Liver (tissue), 9 donors: ENCODE data around the gene CDHR4. TPM values are rescaled to one million over a fixed set of nuclear protein-coding genes. Genes with fewer than 3 reads are reported as not detected.

Experiments used
- DNase-seq: peaks from one replicate; pipeline ENCODE4 v3.0.0-alpha.2; 2017; ENCODE audit warnings: low spot score
- H3K27ac ChIP-seq, 2 donors: one replicate each; pipeline ENCODE4 v1.7.0; 2013; ENCODE audit warnings: inconsistent platforms in 2 of 2, low read length in 2 of 2, control low read depth in 1 of 2, low read depth in 1 of 2, mild to moderate bottlenecking in 1 of 2
- H3K27me3 ChIP-seq, 4 donors: one replicate each; pipeline versions ENCODE4 v1.6.1 to v1.7.0; 2013; ENCODE audit warnings: low read length in 3 of 4, inconsistent platforms in 1 of 4, mild to moderate bottlenecking in 1 of 4, moderate library complexity in 1 of 4; ENCODE audit not compliant: control insufficient read depth in 4 of 4, insufficient read depth in 4 of 4
- H3K36me3 ChIP-seq, 4 donors: one replicate each; pipeline versions ENCODE4 v1.6.1 to v1.7.0; 2013; ENCODE audit warnings: low read length in 3 of 4, mild to moderate bottlenecking in 3 of 4, low read depth in 1 of 4, moderate library complexity in 1 of 4; ENCODE audit not compliant: control insufficient read depth in 4 of 4, insufficient read depth in 3 of 4
- H3K4me1 ChIP-seq, 4 donors: one replicate each; pipeline versions ENCODE4 v1.6.1 to v1.7.0; 2013; ENCODE audit warnings: low read length in 3 of 4, mild to moderate bottlenecking in 3 of 4, moderate library complexity in 1 of 4; ENCODE audit not compliant: control insufficient read depth in 4 of 4, insufficient read depth in 4 of 4
- H3K4me3 ChIP-seq, 3 donors: one replicate each; pipeline versions ENCODE4 v1.6.1 to v1.7.0; 2013; ENCODE audit warnings: low read length in 3 of 3, control low read depth in 1 of 3, low read depth in 1 of 3, mild to moderate bottlenecking in 1 of 3
- H3K9ac ChIP-seq, 2 donors: one replicate each; pipeline ENCODE4 v1.7.0; 2013; ENCODE audit warnings: low read length in 2 of 2, mild to moderate bottlenecking in 2 of 2, moderate library complexity in 2 of 2, control low read depth in 1 of 2, low read depth in 1 of 2
- H3K9me3 ChIP-seq, 4 donors: one replicate each; pipeline versions ENCODE4 v1.6.1 to v1.7.0; 2013; ENCODE audit warnings: low read length in 3 of 4; ENCODE audit not compliant: control insufficient read depth in 4 of 4
- ATF3 ChIP-seq: IDR thresholded peaks from 2 replicates; pipeline ENCODE4 v1.6.1; 2016; ENCODE audit warnings: antibody characterized with exemption
- CTCF ChIP-seq: fragments of 150-350 bp; IDR thresholded peaks from 2 replicates; pipeline ENCODE4 v1.5.1; 2017; ENCODE audit warnings: improper control_type of control experiment, low read depth, low read length; ENCODE audit not compliant: missing input control
- FOXA1 ChIP-seq: IDR thresholded peaks from 2 replicates; pipeline ENCODE4 v1.6.1; 2016; ENCODE audit warnings: antibody characterized with exemption
- GABPA ChIP-seq, 2 donors: IDR thresholded peaks in 1 of 2; conservative IDR thresholded peaks in 1 of 2; 2 replicates each; pipeline ENCODE4 v1.6.1; 2016; ENCODE audit warnings: antibody characterized with exemption in 2 of 2, mild to moderate bottlenecking in 1 of 2, moderate library complexity in 1 of 2
- HNF4A ChIP-seq, 2 donors: conservative IDR thresholded peaks; 2 replicates each; pipeline ENCODE4 v1.6.1; 2016; ENCODE audit warnings: antibody characterized with exemption in 2 of 2, mild to moderate bottlenecking in 2 of 2
- HNF4G ChIP-seq: IDR thresholded peaks from 2 replicates; pipeline ENCODE4 v1.6.1; 2016; ENCODE audit warnings: antibody characterized with exemption
- JUND ChIP-seq, 2 donors: IDR thresholded peaks; 2 replicates each; pipeline ENCODE4 v1.6.1; 2016; ENCODE audit warnings: antibody characterized with exemption in 2 of 2
- MAX ChIP-seq: IDR thresholded peaks from 2 replicates; pipeline ENCODE4 v1.6.1; 2016; ENCODE audit warnings: antibody characterized with exemption
- NR2F2 ChIP-seq: IDR thresholded peaks from 2 replicates; pipeline ENCODE4 v1.6.1; 2016; ENCODE audit warnings: antibody characterized with exemption
- RAD21 ChIP-seq, 2 donors: IDR thresholded peaks; 2 replicates each; pipeline ENCODE4 v1.6.1; 2016; ENCODE audit warnings: antibody characterized with exemption in 2 of 2, mild to moderate bottlenecking in 2 of 2
- RXRA ChIP-seq, 2 donors: IDR thresholded peaks; 2 replicates each; pipeline ENCODE4 v1.6.1; 2017 to 2018; ENCODE audit warnings: antibody characterized with exemption in 2 of 2, mild to moderate bottlenecking in 1 of 2
- SP1 ChIP-seq: IDR thresholded peaks from 2 replicates; pipeline ENCODE4 v1.6.1; 2018; ENCODE audit warnings: antibody characterized with exemption, mild to moderate bottlenecking
- TAF1 ChIP-seq: conservative IDR thresholded peaks from 2 replicates; pipeline ENCODE4 v1.6.1; 2016; ENCODE audit warnings: antibody characterized with exemption, mild to moderate bottlenecking
- YY1 ChIP-seq: IDR thresholded peaks from 2 replicates; pipeline ENCODE4 v1.6.1; 2016; ENCODE audit warnings: antibody characterized with exemption, mild to moderate bottlenecking
- ZBTB33 ChIP-seq: IDR thresholded peaks from 2 replicates; pipeline ENCODE4 v1.6.1; 2016; ENCODE audit warnings: antibody characterized with exemption
- WGBS: extraction: QIAGEN DNeasy Blood & Tissue Kit; methylation state at CpG from one replicate; pipeline ENCODE4 v1.1.7; 2013; 5-methylcytosine and 5-hydroxymethylcytosine counted together
- polyA plus RNA-seq, 2 donors: library from polyadenylated mRNA; stranded (reverse) in 1 of 2; unstranded in 1 of 2; fragments of 200-250 nt in 1 of 2; fragments of >200 nt in 1 of 2; fragmentation: Nextera tagmentation in 1 of 2; extraction: Ambion mirVana in 1 of 2; gene quantifications; one replicate each; pipeline versions ENCODE4 v1.2.1 to v1.2.3, GENCODE V29; 2013 to 2015
- total RNA-seq, 2 donors: library from RNA; depleted of rRNA; stranded (reverse); fragments of >200 nt; gene quantifications; one replicate each; pipeline ENCODE4 v1.2.3, GENCODE V29; 2014
- donor health status: healthy.
- donor health status: healthy.
- donor health status: healthy.
- donor health status: healthy.
- donor health status: healthy.

CDHR4 gene
- total and polyA plus RNA-seq, 4 donors, result not detected

GRCh38 chr3:49844464-49845183, 45.0 kb upstream of the CDHR4 start:
- DNase-seq, result no peak
- no peaks in the 10 kb centered on the region for H3K36me3 ChIP-seq
- 86% methylated on average over 5 of the region's 5 CpGs for WGBS
- H3K27ac ChIP-seq, result no peak overlapping the region
- H3K27me3 ChIP-seq, result no peaks in the 10 kb centered on the region
- H3K9me3 ChIP-seq, result no peaks in the 10 kb centered on the region
- no peak overlapping the region for H3K9ac ChIP-seq
- peaks cover 1 to 12% (median 7%) of the 10 kb centered on the region in 4 donors for H3K4me1 ChIP-seq
- TF ChIP-seq TAF1, result no peak
- no peak for TF ChIP-seq ZBTB33
- no peak for TF ChIP-seq FOXA1
- TF ChIP-seq YY1, result no peak
- TF ChIP-seq JUND (IDR thresholded peaks at IDR 0.05), result no peak
- no peak for TF ChIP-seq CTCF
- TF ChIP-seq HNF4A (conservative IDR thresholded peaks at IDR 0.05), result no peak
- TF ChIP-seq MAX, result no peak
- TF ChIP-seq HNF4G, result no peak
- no peak for TF ChIP-seq NR2F2
- TF ChIP-seq GABPA (IDR thresholded peaks at IDR 0.05 in 1 of 2, conservative IDR thresholded peaks at IDR 0.05 in 1 of 2), result no peak
- no peak overlapping the region for H3K4me3 ChIP-seq

- TF ChIP-seq GABPA (IDR thresholded peaks at IDR 0.05 in 1 of 2, conservative IDR thresholded peaks at IDR 0.05 in 1 of 2), result no peak
- TF ChIP-seq ATF3, result no peak
- Histone ChIP-seq H3K4me3 (no peak overlapping the region), H3K4me1 (peaks cover 3 to 16% (median 12%) of the 10 kb centered on the region in 4 donors), H3K27ac (no peak overlapping the region), H3K36me3 (no peaks in the 10 kb centered on the region), H3K9me3 (no peaks in the 10 kb centered on the region), H3K9ac (no peak overlapping the region), H3K27me3 (no peaks in the 10 kb centered on the region)
- no peak for DNase-seq
- 98% methylated on average over 3 of the region's 3 CpGs for WGBS
Observed at GRCh38 chr3:49842843-49843517, 43.3 kb upstream of the CDHR4 start.

GRCh38 chr3:49841806-49842205, 42.1 kb upstream of the CDHR4 start:
- Histone ChIP-seq H3K27me3 (no peaks in the 10 kb centered on the region), H3K9me3 (no peaks in the 10 kb centered on the region), H3K36me3 (no peaks in the 10 kb centered on the region), H3K27ac (no peak overlapping the region), H3K4me3 (no peak overlapping the region), H3K4me1 (peaks cover 3 to 16% (median 12%) of the 10 kb centered on the region in 4 donors), H3K9ac (no peak overlapping the region)
- DNase-seq, result no peak
- 97% methylated on average over 7 of the region's 7 CpGs for WGBS
- TF ChIP-seq SP1, result no peak
- TF ChIP-seq ZBTB33, result no peak
- no peak for TF ChIP-seq RAD21 (IDR thresholded peaks at IDR 0.05)
- TF ChIP-seq MAX, result no peak
- TF ChIP-seq ATF3, result no peak
- TF ChIP-seq RXRA (IDR thresholded peaks at IDR 0.05), result no peak
- no peak for TF ChIP-seq CTCF
- TF ChIP-seq NR2F2, result no peak
- TF ChIP-seq TAF1, result no peak
